ENCODE data around the gene MGLL. TPM values are rescaled to one million over a fixed set of nuclear protein-coding genes. Genes with fewer than 3 reads are reported as not detected.
A peak's percentile ranks its signal among the peaks of the same experiment; 100 is the strongest.

The MGLL gene
- total RNA-seq, 1 experiment from 2014 or later, result 0.94 TPM

DNA sequence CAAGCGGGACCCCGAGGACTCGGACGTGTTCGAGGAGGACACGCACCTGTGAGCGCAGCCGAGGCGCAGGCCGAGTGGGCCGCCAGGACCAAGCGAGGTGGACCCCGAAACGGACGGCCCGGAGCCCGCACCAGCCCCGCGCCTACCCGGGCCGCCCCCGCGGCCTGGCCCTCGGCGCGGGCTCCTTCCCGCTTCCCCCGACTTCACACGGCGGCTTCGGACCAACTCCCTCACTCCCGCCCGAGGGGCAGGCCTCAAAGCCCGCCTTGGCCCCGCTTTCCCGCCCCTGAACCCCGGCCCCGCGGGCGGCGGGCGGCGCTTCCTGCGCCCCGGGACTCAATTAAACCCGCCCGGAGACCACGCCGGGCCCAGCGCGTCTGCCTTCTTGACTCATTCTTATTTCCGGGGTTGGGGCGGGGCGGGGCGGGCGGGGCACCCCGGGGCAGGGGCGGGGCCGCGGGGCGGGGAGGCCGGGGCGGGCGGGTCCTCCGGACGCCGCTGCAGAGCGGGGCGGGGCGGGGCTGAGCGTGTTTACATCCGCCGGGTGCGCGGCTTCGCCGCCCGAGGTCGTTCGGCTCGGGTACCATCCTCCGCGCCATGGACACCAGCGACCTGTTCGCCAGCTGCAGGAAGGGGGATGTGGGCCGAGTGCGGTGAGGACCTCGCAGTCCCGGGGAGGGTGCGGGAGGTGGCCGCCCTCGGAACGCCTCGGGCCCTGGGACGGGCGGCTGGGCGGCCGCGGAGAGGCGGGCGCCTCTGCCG is 149.7 kb downstream of the MGLL start, which contains the start of gene ABTB1:
TSS of gene ABTB1 (plus strand) at position 524 of the 762 bp plus-strand sequence. CDS start at position 598, 74 bp downstream.
- Mint-ChIP-seq H3K9me3 (no peaks in the 10 kb centered on the region), H3K27me3 (ENCODE audit: low read depth) (peaks cover 3% of the 10 kb centered on the region), H3K4me3 (peak within 1 kb of the TSS; percentile 87), H3K4me1 (peaks cover 12% of the 10 kb centered on the region), H3K36me3 (no peaks in the 10 kb centered on the region), H3K27ac (0 out of 2 replicates have a peak within 1 kb of the TSS, but pooled peaks have one; percentile 36)
- peak; percentile 33; the same call in 1 of the 2 replicates for TF ChIP-seq SMAD3 (CRISPR knock-in tag; IDR thresholded peaks at IDR 0.05; ENCODE audit: borderline replicate concordance)
- TF ChIP-seq, protein P1, sequence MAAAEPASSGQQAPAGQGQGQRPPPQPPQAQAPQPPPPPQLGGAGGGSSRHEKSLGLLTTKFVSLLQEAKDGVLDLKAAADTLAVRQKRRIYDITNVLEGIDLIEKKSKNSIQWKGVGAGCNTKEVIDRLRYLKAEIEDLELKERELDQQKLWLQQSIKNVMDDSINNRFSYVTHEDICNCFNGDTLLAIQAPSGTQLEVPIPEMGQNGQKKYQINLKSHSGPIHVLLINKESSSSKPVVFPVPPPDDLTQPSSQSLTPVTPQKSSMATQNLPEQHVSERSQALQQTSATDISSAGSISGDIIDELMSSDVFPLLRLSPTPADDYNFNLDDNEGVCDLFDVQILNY (CRISPR knock-in tag; IDR thresholded peaks at IDR 0.05), result 0 out of 2 replicates have a peak, but pooled peaks have one; percentile 2
- TF ChIP-seq EMX1 (CRISPR knock-in tag; IDR thresholded peaks at IDR 0.05), result peak; percentile 52; the same call in 1 of the 2 replicates
- TF ChIP-seq, protein P2, sequence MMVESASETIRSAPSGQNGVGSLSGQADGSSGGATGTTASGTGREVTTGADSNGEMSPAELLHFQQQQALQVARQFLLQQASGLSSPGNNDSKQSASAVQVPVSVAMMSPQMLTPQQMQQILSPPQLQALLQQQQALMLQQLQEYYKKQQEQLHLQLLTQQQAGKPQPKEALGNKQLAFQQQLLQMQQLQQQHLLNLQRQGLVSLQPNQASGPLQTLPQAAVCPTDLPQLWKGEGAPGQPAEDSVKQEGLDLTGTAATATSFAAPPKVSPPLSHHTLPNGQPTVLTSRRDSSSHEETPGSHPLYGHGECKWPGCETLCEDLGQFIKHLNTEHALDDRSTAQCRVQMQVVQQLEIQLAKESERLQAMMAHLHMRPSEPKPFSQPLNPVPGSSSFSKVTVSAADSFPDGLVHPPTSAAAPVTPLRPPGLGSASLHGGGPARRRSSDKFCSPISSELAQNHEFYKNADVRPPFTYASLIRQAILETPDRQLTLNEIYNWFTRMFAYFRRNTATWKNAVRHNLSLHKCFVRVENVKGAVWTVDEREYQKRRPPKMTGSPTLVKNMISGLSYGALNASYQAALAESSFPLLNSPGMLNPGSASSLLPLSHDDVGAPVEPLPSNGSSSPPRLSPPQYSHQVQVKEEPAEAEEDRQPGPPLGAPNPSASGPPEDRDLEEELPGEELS (CRISPR knock-in tag; IDR thresholded peaks at IDR 0.05), result 0 out of 2 replicates have a peak, but pooled peaks have one; percentile 31
- TF ChIP-seq OVOL2 (CRISPR knock-in tag; IDR thresholded peaks at IDR 0.05; ENCODE audit: borderline replicate concordance), result no peak
- no peak for TF ChIP-seq ZNF396 (CRISPR knock-in tag; IDR thresholded peaks at IDR 0.05; ENCODE audit: borderline replicate concordance)
- peak; percentile 29; the same call in 1 of the 2 replicates for TF ChIP-seq ZNF232 (CRISPR knock-in tag; IDR thresholded peaks at IDR 0.05)
- peak; percentile 84 for TF ChIP-seq FOXK1 (CRISPR knock-in tag; IDR thresholded peaks at IDR 0.05)
- CTCF ChIA-PET, result interaction anchor here (0.9 to 1.6 kb wide), 4 partner anchors 18 to 97 kb away, joined by 3 to 5 read pairs (median 4); no protein-coding TSS in a partner anchor
- ATAC-seq, result peak; percentile 79
- POLR2A ChIA-PET, result interaction anchor here (1.8 kb wide), 1 partner anchor 149 kb away, joined by 5 read pairs; no protein-coding TSS in a partner anchor
- peak; percentile 83 for DNase-seq (ENCODE audit: low spot score)

DNA sequence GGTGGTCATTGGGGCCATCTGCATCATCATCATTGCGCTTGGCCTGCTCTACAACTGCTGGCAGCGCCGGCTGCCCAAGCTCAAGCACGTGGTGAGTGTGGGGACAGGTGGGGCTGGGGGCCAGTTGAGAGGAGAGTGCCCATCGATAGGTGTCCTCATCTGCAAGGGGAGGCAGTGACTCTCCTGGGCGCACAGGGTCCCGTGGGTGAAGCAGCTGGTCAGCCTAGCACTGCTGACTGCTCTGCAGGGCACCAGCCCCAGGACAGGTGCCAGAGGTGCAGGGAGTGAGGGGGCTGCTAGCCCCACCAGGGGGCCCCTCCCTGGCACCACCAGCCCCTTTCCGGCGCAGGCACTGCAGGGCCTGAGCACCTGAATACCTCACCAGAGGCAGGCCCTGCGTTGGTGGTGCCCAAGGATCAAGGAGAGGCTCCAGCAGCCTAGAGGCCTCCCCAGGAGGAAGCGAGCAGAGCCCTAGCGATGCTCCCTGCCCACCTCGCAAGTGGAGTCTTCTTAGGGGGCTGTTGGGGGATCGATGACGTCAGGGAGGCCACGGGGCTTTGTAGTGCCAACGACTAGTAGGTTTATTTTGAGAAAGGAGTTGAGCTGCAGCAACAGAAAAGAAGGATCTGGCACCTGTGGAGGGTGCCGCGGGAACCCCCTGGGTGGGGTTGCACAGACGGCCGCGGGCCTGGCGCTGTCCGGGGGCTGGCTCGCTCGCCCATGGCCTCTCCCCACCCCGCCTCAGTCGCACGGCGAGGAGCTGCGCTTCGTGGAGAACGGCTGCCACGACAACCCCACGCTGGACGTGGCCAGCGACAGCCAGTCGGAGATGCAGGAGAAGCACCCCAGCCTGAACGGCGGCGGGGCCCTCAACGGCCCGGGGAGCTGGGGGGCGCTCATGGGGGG is 150.5 kb downstream of the MGLL start:
- TF ChIP-seq, protein P3, sequence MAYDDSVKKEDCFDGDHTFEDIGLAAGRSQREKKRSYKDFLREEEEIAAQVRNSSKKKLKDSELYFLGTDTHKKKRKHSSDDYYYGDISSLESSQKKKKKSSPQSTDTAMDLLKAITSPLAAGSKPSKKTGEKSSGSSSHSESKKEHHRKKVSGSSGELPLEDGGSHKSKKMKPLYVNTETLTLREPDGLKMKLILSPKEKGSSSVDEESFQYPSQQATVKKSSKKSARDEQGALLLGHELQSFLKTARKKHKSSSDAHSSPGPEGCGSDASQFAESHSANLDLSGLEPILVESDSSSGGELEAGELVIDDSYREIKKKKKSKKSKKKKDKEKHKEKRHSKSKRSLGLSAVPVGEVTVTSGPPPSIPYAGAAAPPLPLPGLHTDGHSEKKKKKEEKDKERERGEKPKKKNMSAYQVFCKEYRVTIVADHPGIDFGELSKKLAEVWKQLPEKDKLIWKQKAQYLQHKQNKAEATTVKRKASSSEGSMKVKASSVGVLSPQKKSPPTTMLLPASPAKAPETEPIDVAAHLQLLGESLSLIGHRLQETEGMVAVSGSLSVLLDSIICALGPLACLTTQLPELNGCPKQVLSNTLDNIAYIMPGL (CRISPR knock-in tag; IDR thresholded peaks at IDR 0.05), result 0 out of 2 replicates have a peak, but pooled peaks have one; percentile 1
- TF ChIP-seq, protein P4, sequence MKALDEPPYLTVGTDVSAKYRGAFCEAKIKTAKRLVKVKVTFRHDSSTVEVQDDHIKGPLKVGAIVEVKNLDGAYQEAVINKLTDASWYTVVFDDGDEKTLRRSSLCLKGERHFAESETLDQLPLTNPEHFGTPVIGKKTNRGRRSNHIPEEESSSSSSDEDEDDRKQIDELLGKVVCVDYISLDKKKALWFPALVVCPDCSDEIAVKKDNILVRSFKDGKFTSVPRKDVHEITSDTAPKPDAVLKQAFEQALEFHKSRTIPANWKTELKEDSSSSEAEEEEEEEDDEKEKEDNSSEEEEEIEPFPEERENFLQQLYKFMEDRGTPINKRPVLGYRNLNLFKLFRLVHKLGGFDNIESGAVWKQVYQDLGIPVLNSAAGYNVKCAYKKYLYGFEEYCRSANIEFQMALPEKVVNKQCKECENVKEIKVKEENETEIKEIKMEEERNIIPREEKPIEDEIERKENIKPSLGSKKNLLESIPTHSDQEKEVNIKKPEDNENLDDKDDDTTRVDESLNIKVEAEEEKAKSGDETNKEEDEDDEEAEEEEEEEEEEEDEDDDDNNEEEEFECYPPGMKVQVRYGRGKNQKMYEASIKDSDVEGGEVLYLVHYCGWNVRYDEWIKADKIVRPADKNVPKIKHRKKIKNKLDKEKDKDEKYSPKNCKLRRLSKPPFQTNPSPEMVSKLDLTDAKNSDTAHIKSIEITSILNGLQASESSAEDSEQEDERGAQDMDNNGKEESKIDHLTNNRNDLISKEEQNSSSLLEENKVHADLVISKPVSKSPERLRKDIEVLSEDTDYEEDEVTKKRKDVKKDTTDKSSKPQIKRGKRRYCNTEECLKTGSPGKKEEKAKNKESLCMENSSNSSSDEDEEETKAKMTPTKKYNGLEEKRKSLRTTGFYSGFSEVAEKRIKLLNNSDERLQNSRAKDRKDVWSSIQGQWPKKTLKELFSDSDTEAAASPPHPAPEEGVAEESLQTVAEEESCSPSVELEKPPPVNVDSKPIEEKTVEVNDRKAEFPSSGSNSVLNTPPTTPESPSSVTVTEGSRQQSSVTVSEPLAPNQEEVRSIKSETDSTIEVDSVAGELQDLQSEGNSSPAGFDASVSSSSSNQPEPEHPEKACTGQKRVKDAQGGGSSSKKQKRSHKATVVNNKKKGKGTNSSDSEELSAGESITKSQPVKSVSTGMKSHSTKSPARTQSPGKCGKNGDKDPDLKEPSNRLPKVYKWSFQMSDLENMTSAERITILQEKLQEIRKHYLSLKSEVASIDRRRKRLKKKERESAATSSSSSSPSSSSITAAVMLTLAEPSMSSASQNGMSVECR (CRISPR knock-in tag; IDR thresholded peaks at IDR 0.05; ENCODE audit: borderline replicate concordance), result no peak
- H3K4me3 Mint-ChIP-seq, result peak overlapping the region; percentile 78
- H3K36me3 Mint-ChIP-seq, result no peaks in the 10 kb centered on the region
- ATAC-seq (no peak), DNase-seq (ENCODE audit: low spot score) (no peak)
- 0 out of 2 replicates have a peak overlapping the region, but pooled peaks have one; percentile 36 for H3K27ac Mint-ChIP-seq
- ChIA-PET POLR2A (interaction anchor here (1.8 kb wide), 1 partner anchor 150 kb away, joined by 5 read pairs; no protein-coding TSS in a partner anchor), CTCF (interaction anchor here (0.9 to 1.9 kb wide), 6 partner anchors 8 to 97 kb away, joined by 3 to 11 read pairs (median 3); no protein-coding TSS in a partner anchor)
- peaks cover 3% of the 10 kb centered on the region for H3K27me3 Mint-ChIP-seq (ENCODE audit: low read depth)
- H3K4me1 Mint-ChIP-seq, result peaks cover 12% of the 10 kb centered on the region
- no peaks in the 10 kb centered on the region for H3K9me3 Mint-ChIP-seq
